SH-SY5Y (cell line): ENCODE measurements around the gene NKX2-1.

Source experiments
- GATA2 ChIP-seq: IDR thresholded peaks from 2 replicates; pipeline ENCODE4 v1.6.1; 2011; ENCODE audit warnings: mild to moderate bottlenecking, low read depth, low read length
- GATA3 ChIP-seq: IDR thresholded peaks from 2 replicates; pipeline ENCODE4 v1.6.1; 2011; ENCODE audit warnings: low read depth, mild to moderate bottlenecking, low read length, moderate library complexity

- TF ChIP-seq GATA2, result no peak
- TF ChIP-seq GATA3, result no peak
Observed at GRCh38 chr14:36502558-36503508, 17.2 kb downstream of the NKX2-1 start.
